ENCODE measurements around the gene DUS4L. TPM values are rescaled to one million over a fixed set of nuclear protein-coding genes. Genes with fewer than 3 reads are reported as not detected.

Gene DUS4L
- total RNA-seq, 1 donor from 2014 or later, result 4.1 TPM

DNA sequence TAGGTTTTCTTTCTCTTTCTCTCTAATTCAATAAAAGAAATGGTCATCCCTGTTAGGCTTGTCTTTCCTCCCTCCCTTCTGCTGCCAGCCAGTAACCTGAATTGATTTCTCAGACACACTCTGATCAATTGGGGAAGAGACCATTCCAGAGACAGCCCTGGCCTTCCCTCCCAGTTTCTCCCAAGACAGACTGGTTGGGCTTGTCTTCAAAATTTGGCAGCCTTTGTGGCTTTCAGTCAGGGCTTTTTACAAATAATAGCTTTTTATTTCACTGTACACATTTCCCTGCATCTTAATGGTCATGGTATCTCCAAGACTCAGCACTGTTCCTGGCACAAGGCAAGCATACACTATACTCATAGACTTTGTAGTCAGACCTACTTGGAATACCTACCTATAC is 50.2 kb downstream of the DUS4L start:
- no peak for DNase-seq (ENCODE audit: low read depth in 2 of 2)

DNA sequence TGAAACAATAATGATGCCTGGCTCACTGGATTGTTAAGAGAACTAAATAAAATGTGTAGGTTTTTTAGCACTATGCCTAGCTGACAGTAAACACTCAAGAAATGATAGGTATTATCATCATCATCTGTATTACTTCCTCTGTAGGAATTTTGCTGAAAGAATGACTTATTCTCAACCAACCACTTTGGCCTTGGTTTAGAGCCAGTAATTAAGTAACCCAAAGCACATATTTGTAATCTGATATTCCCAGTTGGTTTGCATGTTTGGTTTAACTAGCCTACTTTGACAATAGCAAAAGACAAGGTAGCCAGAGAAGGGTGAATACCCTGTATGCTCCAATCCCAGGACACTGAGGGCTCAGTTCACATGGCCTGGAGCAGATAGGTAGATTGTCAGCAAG is 50.7 kb downstream of the DUS4L start:
- no peak for DNase-seq (ENCODE audit: low read depth in 2 of 2)

DNA sequence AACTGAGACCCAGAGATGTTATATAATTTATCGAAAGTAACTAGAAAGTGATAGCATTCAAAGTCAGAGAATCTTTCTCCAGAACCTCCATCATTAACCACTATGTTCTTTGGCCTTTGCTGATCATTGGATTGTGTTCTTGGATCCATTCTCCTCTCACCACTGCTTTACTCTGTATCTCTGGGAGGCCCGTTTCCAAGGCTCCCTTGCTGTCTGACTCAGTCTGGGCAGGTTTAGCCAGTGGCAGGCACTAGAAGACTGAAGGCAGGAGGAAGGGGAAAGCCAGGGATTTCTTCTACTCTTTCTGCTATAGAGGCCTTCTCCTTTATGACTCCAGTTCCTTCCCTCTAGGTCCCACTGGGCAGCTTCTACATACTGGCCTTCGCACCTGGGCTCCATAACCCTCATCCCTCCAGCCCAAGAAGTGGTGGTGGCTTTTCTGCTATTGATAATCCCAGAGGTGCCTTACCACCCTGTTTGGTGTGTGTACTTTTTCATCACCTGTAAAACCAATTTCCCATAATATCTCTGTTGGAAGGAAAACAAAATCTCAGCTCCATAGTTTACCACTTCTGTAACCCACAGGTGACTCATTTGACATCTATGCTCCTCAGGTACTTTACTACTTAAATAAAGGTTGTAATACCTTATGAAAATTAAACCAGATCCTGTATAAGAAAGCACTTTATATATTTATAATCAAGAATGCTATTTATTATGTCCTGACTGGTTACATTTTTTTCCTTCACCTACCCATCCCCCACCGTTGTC is 52.3 kb downstream of the DUS4L start:
- DNase-seq (ENCODE audit: low read depth in 2 of 2), result no peak

DNA sequence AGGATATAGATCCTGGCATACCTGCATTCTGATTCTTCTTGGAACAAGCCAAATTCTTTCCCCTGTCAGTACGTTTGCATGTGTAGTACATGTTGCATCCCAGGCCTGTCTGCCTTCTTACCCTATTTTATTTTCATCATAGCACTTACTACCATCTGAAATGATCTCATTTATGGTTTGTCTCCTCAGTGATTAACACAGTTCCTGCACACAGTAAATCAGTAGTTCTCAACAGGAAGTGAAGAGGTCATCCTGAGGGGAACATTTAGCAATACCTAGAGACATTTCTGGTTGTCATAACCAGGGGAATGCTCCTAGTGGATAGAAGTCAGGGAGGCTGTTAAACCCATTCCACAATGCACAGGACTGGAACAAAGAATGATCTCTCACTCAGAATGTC is 58.7 kb downstream of the DUS4L start:
- peak; percentile 75 to 80 for DNase-seq (ENCODE audit: low read depth in 2 of 2)

DNA sequence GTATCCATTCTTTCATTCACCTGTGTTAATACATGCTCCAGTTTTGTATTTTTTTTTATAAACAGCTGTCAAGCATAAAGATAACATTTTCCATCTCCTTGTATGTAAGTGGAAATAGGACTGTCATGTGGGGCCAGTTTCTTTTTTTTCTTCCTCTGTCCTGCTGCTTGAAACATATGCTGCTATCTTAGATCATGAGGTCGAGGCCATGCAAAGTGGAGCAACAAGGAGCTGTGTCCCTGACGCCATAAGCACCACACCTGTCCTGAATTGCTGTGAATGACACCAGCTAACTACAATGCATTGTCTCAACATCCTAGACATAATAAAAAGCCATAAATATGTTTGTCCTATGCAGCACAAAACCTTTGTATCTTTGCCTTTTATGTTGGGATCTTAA is 59.1 kb downstream of the DUS4L start:
- no peak for DNase-seq (ENCODE audit: low read depth in 2 of 2)

DNA sequence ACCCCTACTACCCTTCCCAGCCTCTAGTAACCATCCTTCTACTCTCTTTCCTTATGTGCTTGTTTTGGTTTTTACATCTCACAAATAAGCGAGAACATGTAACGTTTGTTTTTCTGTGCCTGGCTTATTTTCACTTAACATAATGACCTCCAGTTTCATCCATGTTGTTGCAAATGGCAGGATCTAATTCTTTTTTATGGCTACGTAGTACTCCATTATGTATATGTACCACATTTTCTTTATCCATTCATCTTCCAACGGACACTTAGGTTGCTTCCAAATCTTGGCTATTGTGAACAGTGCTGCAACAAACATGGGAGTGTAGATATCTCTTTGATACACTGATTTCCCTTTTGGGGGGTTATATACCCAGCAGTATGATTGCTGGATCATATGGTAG is 63.2 kb downstream of the DUS4L start:
- no peak for DNase-seq (ENCODE audit: low read depth in 2 of 2)

Other genes starting within 250 kb of the DUS4L start
- gene GPR22, start 93.9 kb upstream of the DUS4L start, total RNA-seq, result not detected in 2 replicates
- gene COG5, start 51 bp upstream of the DUS4L start, total RNA-seq, result 17.8 and 18.6 TPM in 2 replicates
- 47.2 and 49.6 TPM in 2 replicates for gene BCAP29, start 16.3 kb downstream of the DUS4L start, total RNA-seq
- gene SLC26A4, start 96.9 kb downstream of the DUS4L start, total RNA-seq, result 10.4 and 18.2 TPM in 2 replicates
- gene CBLL1, start 180.2 kb downstream of the DUS4L start, total RNA-seq, result 11.0 and 16.7 TPM in 2 replicates
- gene SLC26A3, start 239.3 kb downstream of the DUS4L start, total RNA-seq, result not detected in 2 replicates

Measured in dermis microvascular lymphatic vessel endothelial cell (primary cell).